H1 (cell line): ENCODE data around the gene LRRC27. TPM values are rescaled to one million over a fixed set of nuclear protein-coding genes. Genes with fewer than 3 reads are reported as not detected.

ENCODE experiments used
- CTCF ChIA-PET: fragments of 300-600 bp; sonication (Branson Sonifier 250); formaldehyde crosslinking; loops from one replicate; lab custom pipeline; 2021; ENCODE audit not compliant: partially characterized antibody; lab: Charles Lee
- POLR2A ChIA-PET: fragments of 300-600 bp; sonication (Branson Sonifier 250); formaldehyde crosslinking; loops from one replicate; lab custom pipeline; 2021; ENCODE audit warnings: inconsistent platforms; ENCODE audit not compliant: partially characterized antibody; lab: Charles Lee
- DNase-seq, 2 experiments: peaks; one replicate each; pipeline versions ENCODE4 v3.0.0 to v3.0.0-alpha.2; 2010 to 2022; ENCODE audit warnings: low spot score in 2 of 2, low read depth in 1 of 2, mixed read lengths in 1 of 2
- FAIRE-seq: peaks from 2 replicates; lab custom pipeline; 2011; peaks lifted over from hg19 to GRCh38; lab: Jason Lieb, UNC
- H2AFZ ChIP-seq: 2 replicates; pipeline ENCODE4 v1.8.1; 2012; ENCODE audit warnings: low read length, inconsistent platforms
- H2AK5ac ChIP-seq: 2 replicates; pipeline ENCODE4 v1.6.1; 2013; ENCODE audit warnings: low read depth, low read length
- H2BK120ac ChIP-seq: replicated peaks from 2 replicates; pipeline ENCODE3; 2013; ENCODE audit warnings: low read depth, low read length, inconsistent platforms
- H2BK12ac ChIP-seq: 2 replicates; pipeline ENCODE4 v1.6.1; 2013; ENCODE audit warnings: low read depth, low read length
- H2BK15ac ChIP-seq: 2 replicates; pipeline ENCODE4 v1.6.1; 2013; ENCODE audit warnings: low read length
- H2BK20ac ChIP-seq: 2 replicates; pipeline ENCODE4 v1.6.1; 2013; ENCODE audit warnings: low read length
- H2BK5ac ChIP-seq: 2 replicates; pipeline ENCODE4 v1.6.1; 2013; ENCODE audit warnings: low read depth, low read length
- H3K14ac ChIP-seq: 2 replicates; pipeline ENCODE4 v1.6.1; 2013; ENCODE audit warnings: inconsistent platforms; ENCODE audit not compliant: insufficient read length
- H3K18ac ChIP-seq: 2 replicates; pipeline ENCODE4 v1.6.1; 2013; ENCODE audit warnings: low read length; ENCODE audit errors: extremely low read depth
- H3K23ac ChIP-seq: 2 replicates; pipeline ENCODE4 v1.6.1; 2013; ENCODE audit warnings: inconsistent platforms; ENCODE audit not compliant: insufficient read length
- H3K23me2 ChIP-seq: 2 replicates; pipeline ENCODE4 v1.6.1; 2013; ENCODE audit warnings: low read depth, low read length
- H3K27ac ChIP-seq: 2 replicates; pipeline ENCODE4 v1.6.1; 2011; ENCODE audit warnings: low read depth, low read length, inconsistent platforms
- H3K27me3 ChIP-seq, 4 experiments: replicated peaks in 1 of 4; 1 replicate in 1 of 4; 2 replicates in 3 of 4; pipeline versions ENCODE4 v1.6.1 to v1.8.1; 2011 to 2013; ENCODE audit warnings: low read length in 3 of 4, mild to moderate bottlenecking in 3 of 4, inconsistent platforms in 2 of 4, mixed read lengths in 2 of 4, moderate library complexity in 1 of 4; ENCODE audit not compliant: control insufficient read depth in 3 of 4, insufficient read depth in 3 of 4; ENCODE audit errors: extremely low read depth in 1 of 4
- H3K36me3 ChIP-seq, 4 experiments: 2 replicates each; pipeline versions ENCODE4 v1.6.1 to v1.8.1; 2011 to 2013; ENCODE audit warnings: mild to moderate bottlenecking in 4 of 4, low read length in 3 of 4, moderate library complexity in 2 of 4, control low read depth in 1 of 4, inconsistent platforms in 1 of 4; ENCODE audit not compliant: insufficient read depth in 4 of 4, control insufficient read depth in 2 of 4
- H3K4ac ChIP-seq: replicated peaks from 2 replicates; pipeline ENCODE3; 2013; ENCODE audit warnings: low read length, low read depth, mixed read lengths, inconsistent platforms; ENCODE audit not compliant: insufficient read length
- H3K4me1 ChIP-seq, 4 experiments: replicated peaks in 1 of 4; 1 replicate in 1 of 4; 2 replicates in 3 of 4; pipeline versions ENCODE4 v1.6.1 to v1.8.1; 2011 to 2013; ENCODE audit warnings: low read length in 3 of 4, inconsistent platforms in 2 of 4, mixed read lengths in 1 of 4; ENCODE audit not compliant: insufficient read depth in 4 of 4, control insufficient read depth in 3 of 4
- H3K4me2 ChIP-seq, 2 experiments: 2 replicates each; pipeline versions ENCODE4 v1.6.1 to v1.8.1; 2011 to 2013; ENCODE audit warnings: low read depth in 2 of 2, low read length in 2 of 2, control low read depth in 1 of 2, inconsistent platforms in 1 of 2, mild to moderate bottlenecking in 1 of 2; ENCODE audit not compliant: insufficient read depth in 1 of 2
- H3K4me3 ChIP-seq, 4 experiments: fragments of 200-600, 300-600 bp in 1 of 4; sonication (generic), shearing (Covaris generic), sonication (Bioruptor Twin) in 1 of 4; 2 replicates each; pipeline versions ENCODE4 v1.5.1 to v1.8.1; 2011 to 2016; ENCODE audit warnings: low read length in 4 of 4, low read depth in 3 of 4, control low read depth in 2 of 4, inconsistent platforms in 2 of 4, mild to moderate bottlenecking in 2 of 4, mixed read lengths in 1 of 4, moderate library complexity in 1 of 4; ENCODE audit not compliant: insufficient read depth in 2 of 4; ENCODE audit errors: extremely low read depth in 1 of 4
- H3K56ac ChIP-seq: replicated peaks from 2 replicates; pipeline ENCODE3; 2013; ENCODE audit warnings: low read depth, mild to moderate bottlenecking, mixed read lengths, low read length, inconsistent platforms; ENCODE audit not compliant: insufficient read length
- H3K79me1 ChIP-seq: 2 replicates; pipeline ENCODE4 v1.6.1; 2013; ENCODE audit warnings: low read depth, low read length, control low read depth
- H3K79me2 ChIP-seq, 2 experiments: 2 replicates each; pipeline versions ENCODE4 v1.6.1 to v1.8.1; 2012 to 2013; ENCODE audit warnings: low read length in 2 of 2, mild to moderate bottlenecking in 2 of 2, inconsistent platforms in 1 of 2; ENCODE audit not compliant: insufficient read depth in 2 of 2, control insufficient read depth in 1 of 2
- H3K9ac ChIP-seq, 4 experiments: replicated peaks in 1 of 4; 1 replicate in 1 of 4; 2 replicates in 3 of 4; pipeline versions ENCODE4 v1.6.1 to v1.8.1; 2011 to 2013; ENCODE audit warnings: low read depth in 3 of 4, low read length in 3 of 4, control low read depth in 2 of 4, mild to moderate bottlenecking in 2 of 4, moderate library complexity in 2 of 4, inconsistent platforms in 1 of 4; ENCODE audit errors: extremely low read depth in 1 of 4
- H3K9me3 ChIP-seq, 2 experiments: 2 replicates each; pipeline versions ENCODE4 v1.6.1 to v1.8.1; 2012 to 2013; ENCODE audit warnings: mild to moderate bottlenecking in 2 of 2, moderate library complexity in 2 of 2, control low read depth in 1 of 2, inconsistent platforms in 1 of 2, low read depth in 1 of 2, low read length in 1 of 2, mixed read lengths in 1 of 2; ENCODE audit not compliant: insufficient read depth in 2 of 2
- H4K20me1 ChIP-seq, 2 experiments: replicated peaks in 1 of 2; 2 replicates each; pipeline versions ENCODE3 to v1.8.1; 2011 to 2013; ENCODE audit warnings: inconsistent platforms in 2 of 2, low read length in 2 of 2, mild to moderate bottlenecking in 1 of 2; ENCODE audit not compliant: insufficient read depth in 2 of 2, control insufficient read depth in 1 of 2
- H4K5ac ChIP-seq: 2 replicates; pipeline ENCODE4 v1.6.1; 2013; ENCODE audit warnings: low read length, low read depth, mixed read lengths, inconsistent platforms; ENCODE audit not compliant: insufficient read length
- H4K8ac ChIP-seq: 2 replicates; pipeline ENCODE4 v1.8.0; 2013; ENCODE audit warnings: mild to moderate bottlenecking, moderate library complexity, low read length, inconsistent platforms; ENCODE audit not compliant: insufficient read depth; ENCODE audit errors: extremely low read depth
- H4K91ac ChIP-seq: replicated peaks from 2 replicates; pipeline ENCODE3; 2013; ENCODE audit warnings: low read length, mixed read lengths, inconsistent platforms; ENCODE audit not compliant: insufficient read length
- BCL11A ChIP-seq, 2 experiments: IDR thresholded peaks; one replicate each; pipeline ENCODE4 v1.6.1; 2011; ENCODE audit warnings: low read depth in 2 of 2, low read length in 2 of 2, mild to moderate bottlenecking in 2 of 2
- CHD1 ChIP-seq: IDR thresholded peaks from 2 replicates; pipeline ENCODE4 v1.6.1; 2012; ENCODE audit warnings: low read depth, low read length, improper control_type of control experiment
- EGR1 ChIP-seq: IDR thresholded peaks from 2 replicates; pipeline ENCODE4 v1.6.1; 2011; ENCODE audit warnings: low read depth, low read length, borderline replicate concordance
- EP300 ChIP-seq, 2 experiments: IDR thresholded peaks; 1 replicate in 1 of 2; 2 replicates in 1 of 2; pipeline ENCODE4 v1.6.1; 2011 to 2012; ENCODE audit warnings: low read depth in 2 of 2, low read length in 2 of 2, mild to moderate bottlenecking in 2 of 2, borderline replicate concordance in 1 of 2, inconsistent platforms in 1 of 2, moderate library complexity in 1 of 2
- HDAC6 ChIP-seq: IDR thresholded peaks from one replicate; pipeline ENCODE4 v1.7.1; 2012; ENCODE audit warnings: low read depth, mild to moderate bottlenecking, inconsistent platforms, low read length, moderate library complexity
- POLR2A ChIP-seq, 2 experiments: IDR thresholded peaks; 1 replicate in 1 of 2; 2 replicates in 1 of 2; pipeline ENCODE4 v1.6.1; 2011; ENCODE audit warnings: low read depth in 2 of 2, low read length in 2 of 2, mild to moderate bottlenecking in 2 of 2; ENCODE audit errors: control extremely low read depth in 1 of 2
- POLR2AphosphoS5 ChIP-seq: IDR thresholded peaks from 2 replicates; pipeline ENCODE4 v1.6.1; 2011; ENCODE audit warnings: low read depth, low read length
- RFX5 ChIP-seq: IDR thresholded peaks from 2 replicates; pipeline ENCODE4 v1.6.1; 2011; ENCODE audit warnings: low read depth, low read length, improper control_type of control experiment, borderline replicate concordance
- RNF2 ChIP-seq: fragments of 200-900, 300-1000 bp; sonication (generic); IDR thresholded peaks from 2 replicates; pipeline ENCODE4 v1.7.1; 2016; ENCODE audit warnings: borderline replicate concordance, low read depth, mild to moderate bottlenecking, antibody characterized with exemption, low read length; ENCODE audit not compliant: poor library complexity, severe bottlenecking; ENCODE audit errors: missing control alignments
- SAP30 ChIP-seq: fragments of 300-600 bp; sonication (generic); IDR thresholded peaks from 2 replicates; pipeline ENCODE4 v1.7.1; 2012; ENCODE audit warnings: low read length, moderate library complexity, mild to moderate bottlenecking, inconsistent platforms; ENCODE audit not compliant: insufficient read depth, insufficient replicate concordance
- SIX5 ChIP-seq: IDR thresholded peaks from 2 replicates; pipeline ENCODE4 v1.6.1; 2011; ENCODE audit warnings: mild to moderate bottlenecking, low read depth, low read length
- SRF ChIP-seq: IDR thresholded peaks from 2 replicates; pipeline ENCODE4 v1.6.1; 2011; ENCODE audit warnings: mild to moderate bottlenecking, low read depth, low read length, moderate library complexity
- TBP ChIP-seq: IDR thresholded peaks from 2 replicates; pipeline ENCODE4 v1.6.1; 2011; ENCODE audit warnings: low read depth, low read length, improper control_type of control experiment
- WGBS, 2 experiments: shearing (Covaris generic) in 1 of 2; methylation state at CpG; one replicate each; pipeline versions ENCODE4 v1.1.6 to v1.1.7; 2013 to 2015; ENCODE audit warnings: low lambda C conversion rate in 2 of 2, mixed read lengths in 2 of 2, inconsistent platforms in 1 of 2, low coverage in 1 of 2, missing lambda C conversion rate in 1 of 2; ENCODE audit not compliant: insufficient replicate concordance in 2 of 2, insufficient coverage in 1 of 2, insufficient read length in 1 of 2; ENCODE audit errors: extremely low coverage in 1 of 2, missing lambda C conversion rate in 1 of 2; 5-methylcytosine and 5-hydroxymethylcytosine counted together
- polyA plus RNA-seq, 7 experiments: library from polyadenylated mRNA; depleted of rRNA in 3 of 7; stranded (reverse) in 5 of 7; unstranded in 2 of 7; fragments of >200 nt in 5 of 7; fragments of 200-250 nt in 2 of 7; gene quantifications; 1 replicate in 5 of 7; 2 replicates in 1 of 7; 4 replicates in 1 of 7; pipeline versions ENCODE4 v1.2.1 to v1.2.3, GENCODE V29; 2011 to 2013; ENCODE audit warnings: missing spikeins in 2 of 7, mixed read lengths in 2 of 7
- total RNA-seq: library from RNA; stranded (reverse); fragmentation: NEBNext Ultra II Directional; extraction: Animal tissue kit (Norgen Biotek cat#: 25700); gene quantifications from 2 replicates; pipeline ENCODE4 v1.2.1, GENCODE V29; 2021

The LRRC27 gene
- total and polyA plus RNA-seq, 2 of the 8 experiments (the other 6 are each of a cell fraction or from before 2014, with no cell fraction given): 1.2 to 3.8 TPM

- Histone ChIP-seq H3K14ac (no peak overlapping the region), H2AFZ (no peak overlapping the region), H3K4me2 (no peak overlapping the region), H3K4me1 (peaks cover 0 to 14% (median 3%) of the 10 kb centered on the region in 4 experiments; a peak in 4 of 7 replicates), H3K79me1 (no peaks in the 10 kb centered on the region), H2BK20ac (no peak overlapping the region), H3K4me3 (no peak overlapping the region), H3K23ac (no peak overlapping the region), H3K56ac (no peak overlapping the region), H3K23me2 (no peaks in the 10 kb centered on the region), H3K4ac (no peak overlapping the region), H4K20me1 (peaks cover 0 to 1% of the 10 kb centered on the region in 2 experiments), H3K36me3 (no peaks in the 10 kb centered on the region), H4K8ac (no peak overlapping the region), H3K27ac (no peak overlapping the region), H3K27me3 (no peaks in the 10 kb centered on the region; a peak in 1 of 7 replicates), H3K9ac (no peak overlapping the region), H3K79me2 (no peaks in the 10 kb centered on the region), H2BK5ac (no peak overlapping the region), H3K18ac (no peak overlapping the region), H2BK120ac (no peak overlapping the region), H3K9me3 (peaks cover 0 to 2% of the 10 kb centered on the region in 2 experiments; a peak in 1 of 4 replicates), H2BK15ac (no peak overlapping the region), H4K5ac (no peak overlapping the region), H2AK5ac (no peak overlapping the region), H4K91ac (no peak overlapping the region), H2BK12ac (no peak overlapping the region)
- ChIA-PET POLR2A (no interaction called here), CTCF (interaction anchor here (0.8 to 4.6 kb wide), 9 partner anchors 10 to 275 kb away, joined by 3 to 48 read pairs (median 4); no protein-coding TSS in a partner anchor)
- 89% methylated on average over 25 of the region's 25 CpGs; no CpG with 5 or more reads in 1 of the 2 experiments for WGBS, 2 experiments
- FAIRE-seq: no peak
- no peak for DNase-seq
- TF ChIP-seq SIX5 (no peak), RFX5 (no peak), TBP (no peak), SAP30 (no peak), POLR2A (IDR thresholded peaks at IDR 0.05; ENCODE audit: control extremely low read depth in 1 of 2, low read depth in 2 of 2, low read length in 2 of 2) (no peak), CHD1 (no peak), HDAC6 (no peak), EP300 (IDR thresholded peaks at IDR 0.05; ENCODE audit: borderline replicate concordance in 1 of 2, low read depth in 2 of 2, low read length in 2 of 2) (no peak), RNF2 (no peak), SRF (no peak), BCL11A (IDR thresholded peaks at IDR 0.05; ENCODE audit: low read depth in 2 of 2, low read length in 2 of 2) (no peak), POLR2AphosphoS5 (no peak), EGR1 (no peak)
Observed at GRCh38 chr10:132373241-132373955, 41.4 kb downstream of the LRRC27 start.
